Measurements from ENCODE around the gene HTRA1.

Gene HTRA1

DNA sequence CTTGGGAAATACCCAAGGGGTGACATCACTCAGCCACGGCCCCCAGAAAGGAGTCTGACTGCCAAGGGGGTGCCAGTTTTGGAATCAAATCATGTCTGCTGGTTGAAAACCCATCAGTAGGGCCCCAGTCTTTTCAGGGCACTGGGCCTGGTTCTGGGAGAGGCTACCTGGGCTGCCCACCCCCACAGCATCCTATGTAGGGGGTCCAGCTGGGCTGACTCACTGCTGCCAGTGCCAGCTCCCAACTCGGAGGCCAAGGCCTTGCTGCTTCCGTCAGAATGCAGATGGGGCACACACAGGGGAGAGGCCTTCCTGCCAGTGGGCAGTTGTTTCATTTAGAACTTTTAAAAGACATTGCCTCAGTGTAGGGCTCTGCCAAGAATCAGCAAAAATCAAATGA is 59.7 kb downstream of the HTRA1 start:
- no peak for DNase-seq

DNA sequence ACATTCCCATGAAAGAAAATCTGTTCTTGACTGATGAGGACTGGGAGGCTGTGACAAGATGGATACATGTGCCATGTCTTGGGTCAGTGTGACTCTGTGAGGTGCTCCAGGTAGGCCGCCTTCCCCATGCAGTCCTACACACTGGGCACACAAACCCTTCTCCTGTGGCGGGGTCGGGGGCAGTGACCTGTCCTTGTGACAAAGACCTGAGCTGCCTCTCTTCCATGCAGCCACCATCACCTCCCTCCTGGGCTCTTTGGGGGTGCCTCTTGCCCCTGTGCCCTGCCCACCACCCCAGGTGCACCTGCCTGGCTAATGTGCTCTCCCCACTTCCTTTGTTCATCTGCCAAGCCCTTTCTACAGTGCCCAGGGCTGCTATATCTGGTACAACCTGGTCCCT is 63.5 kb downstream of the HTRA1 start:
- no peak for DNase-seq

DNA sequence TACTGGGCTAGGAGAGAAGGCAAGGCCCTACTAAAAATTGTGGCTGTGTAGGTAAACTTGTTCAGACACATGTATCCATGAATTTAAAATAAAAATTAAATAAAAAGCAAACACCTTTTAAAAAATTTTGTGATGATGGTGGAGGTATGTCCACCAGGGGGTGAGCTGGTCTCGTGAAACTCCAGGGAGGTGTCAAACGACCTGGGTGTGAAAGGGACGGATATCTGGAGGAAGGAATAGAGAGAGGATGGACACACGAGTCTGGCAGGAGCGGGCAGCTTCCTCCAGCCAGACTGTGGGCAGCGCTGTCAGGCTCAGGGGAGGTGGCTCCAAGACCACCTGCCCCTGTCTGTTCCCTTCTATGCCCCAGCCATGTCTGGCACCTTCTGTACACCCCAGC is 64.4 kb downstream of the HTRA1 start:
- DNase-seq = no peak

DNA sequence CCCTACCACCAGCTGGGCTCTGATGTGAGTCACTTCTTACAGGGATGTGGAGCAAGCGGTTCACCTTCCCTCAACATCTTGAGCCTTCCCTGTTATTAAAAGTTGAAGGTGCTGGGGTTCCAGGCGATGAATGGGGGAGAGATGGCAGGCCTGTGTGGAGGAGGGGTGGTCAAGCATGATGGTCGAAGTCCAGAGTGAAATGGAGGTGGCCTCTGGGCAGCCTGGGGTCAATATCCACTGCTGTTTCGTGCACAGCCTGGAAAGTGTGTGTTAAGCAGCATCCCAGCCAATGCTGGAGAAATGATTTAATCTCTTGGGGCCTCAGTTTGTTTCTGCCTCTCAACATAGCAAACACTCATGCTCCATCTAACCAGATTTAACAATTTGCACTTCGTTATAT is 65.5 kb downstream of the HTRA1 start:
- DNase-seq = no peak

DNA sequence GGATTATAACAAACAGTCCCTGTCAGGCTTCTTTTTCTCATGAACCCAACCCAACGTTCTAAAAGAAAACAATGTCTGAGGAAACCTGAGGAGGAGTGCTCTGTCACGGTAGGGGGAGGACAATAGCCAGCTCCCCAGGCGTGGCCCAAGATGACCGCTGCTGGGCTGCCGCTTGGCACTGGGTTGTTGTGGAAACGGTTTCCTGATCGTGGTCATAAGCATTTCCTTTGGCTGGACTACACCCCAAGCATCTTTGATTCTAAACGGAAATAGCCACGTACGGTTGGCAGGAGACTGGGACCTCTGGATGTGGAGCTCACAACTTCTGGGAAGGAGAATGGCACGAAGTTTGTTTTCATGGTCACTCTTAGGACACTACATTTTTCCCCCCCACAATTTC is 68.8 kb downstream of the HTRA1 start:
- DNase-seq = no peak

DNA sequence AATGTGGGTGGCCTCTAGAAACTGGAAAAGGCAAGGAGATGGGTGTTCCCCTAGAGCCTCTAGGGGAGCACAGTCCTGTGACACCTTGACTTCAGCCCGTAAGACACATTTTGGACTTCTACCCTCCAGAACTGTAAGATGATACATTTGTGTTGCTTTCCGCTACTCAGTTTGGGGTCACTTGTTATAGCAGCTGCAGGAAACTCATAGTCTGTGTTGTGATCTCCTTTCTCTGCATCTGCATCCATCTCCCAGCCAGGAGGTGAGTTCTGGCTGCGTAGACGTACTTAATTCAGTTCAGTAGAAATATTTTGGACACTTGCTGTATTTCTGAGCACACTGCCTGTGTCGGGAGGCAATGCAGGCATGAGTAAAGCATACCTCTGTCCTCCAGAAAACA is 69.9 kb downstream of the HTRA1 start:
- DNase-seq = no peak

DNA sequence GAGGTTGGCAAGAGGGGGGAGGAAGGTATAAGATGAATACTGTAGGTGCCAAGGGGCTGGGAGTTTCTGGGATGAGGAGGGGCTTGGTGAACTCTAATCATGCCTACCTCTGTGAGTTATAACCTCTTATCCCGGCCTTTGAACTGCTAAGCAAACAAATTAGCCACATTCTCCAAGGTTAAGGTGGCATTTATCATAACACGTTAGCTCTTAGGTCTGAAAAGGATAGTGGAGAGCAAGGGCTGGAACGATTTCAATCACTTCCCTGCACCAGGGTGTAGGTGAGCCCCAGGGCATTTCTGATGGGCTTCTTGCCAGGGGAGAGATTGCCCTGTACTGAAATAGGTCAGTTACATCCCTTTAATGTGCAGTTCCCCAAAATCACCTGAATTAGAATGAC is 70.6 kb downstream of the HTRA1 start:
- no peak for DNase-seq

DNA sequence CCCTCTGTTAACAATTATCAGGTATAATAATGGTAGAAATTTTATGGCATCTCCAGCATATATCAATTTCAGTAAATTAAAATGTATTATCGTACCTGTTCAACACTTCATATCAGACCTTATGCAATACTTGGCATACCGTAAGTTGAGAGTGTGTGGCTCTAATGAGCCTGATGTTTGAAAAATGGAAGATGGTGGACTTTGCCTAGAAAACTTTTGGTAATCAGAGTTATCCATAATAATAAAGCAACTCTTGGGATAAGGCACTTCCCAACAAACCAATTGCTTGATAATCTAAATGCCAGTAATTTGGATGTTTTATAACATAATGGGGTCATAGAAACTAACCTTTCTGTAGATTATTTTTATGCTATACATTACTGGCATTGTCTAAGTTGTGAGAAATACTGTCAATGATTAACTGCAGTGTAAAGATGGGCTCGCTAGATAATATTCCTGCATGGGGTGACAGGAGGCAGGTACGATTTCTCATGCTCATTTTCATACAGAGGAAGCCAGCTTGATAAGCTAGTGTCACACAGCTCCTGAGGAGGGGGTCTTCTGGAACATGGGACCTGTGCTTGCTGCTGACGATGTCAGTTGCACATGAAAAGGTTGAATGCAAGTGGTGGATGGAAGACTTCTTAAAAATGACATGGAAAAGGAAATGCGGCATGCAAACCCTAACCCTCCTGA is 71.4 kb downstream of the HTRA1 start:
- no peak for DNase-seq

DNA sequence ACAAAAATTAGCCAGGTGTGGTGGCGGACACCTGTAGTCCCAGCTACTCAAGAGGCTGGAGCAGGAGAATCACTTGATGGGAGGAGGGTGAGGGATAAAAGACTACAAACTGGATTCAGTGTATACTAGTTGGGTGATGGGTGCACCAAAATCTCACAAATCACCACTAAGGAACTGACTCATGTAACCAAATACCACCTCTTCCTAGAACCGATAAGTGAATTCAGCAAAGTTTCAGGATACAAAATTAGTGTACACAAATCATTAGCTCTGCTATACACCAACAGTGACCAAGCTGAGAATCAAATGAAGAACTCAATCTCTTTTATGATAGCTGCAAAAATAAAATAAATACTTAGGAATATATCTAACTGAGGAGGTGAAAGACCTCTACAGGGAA is 76.2 kb downstream of the HTRA1 start:
- DNase-seq = no peak

DNA sequence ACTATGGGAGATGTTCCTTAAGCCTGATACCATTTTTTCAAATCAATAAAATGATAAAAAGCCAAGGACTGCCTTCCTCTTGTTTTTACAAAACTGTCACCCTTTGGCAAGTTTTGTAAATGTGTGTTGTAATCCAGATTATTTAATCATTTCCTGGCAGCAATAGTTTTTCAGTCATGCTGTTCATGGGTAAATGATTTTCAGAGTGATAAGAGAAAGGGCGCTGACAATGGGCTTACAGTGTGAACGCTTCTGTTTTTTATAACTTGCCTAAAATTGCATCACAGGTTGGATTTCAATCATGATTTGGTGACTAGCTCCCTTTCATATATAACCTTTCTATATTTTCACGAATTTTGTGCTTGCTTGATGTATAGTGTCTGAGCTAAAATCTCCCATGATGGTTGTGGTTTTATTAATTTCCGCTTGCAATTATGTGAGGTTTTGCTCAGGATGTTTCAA is 80.2 kb downstream of the HTRA1 start:
- DNase-seq = no peak

DNA sequence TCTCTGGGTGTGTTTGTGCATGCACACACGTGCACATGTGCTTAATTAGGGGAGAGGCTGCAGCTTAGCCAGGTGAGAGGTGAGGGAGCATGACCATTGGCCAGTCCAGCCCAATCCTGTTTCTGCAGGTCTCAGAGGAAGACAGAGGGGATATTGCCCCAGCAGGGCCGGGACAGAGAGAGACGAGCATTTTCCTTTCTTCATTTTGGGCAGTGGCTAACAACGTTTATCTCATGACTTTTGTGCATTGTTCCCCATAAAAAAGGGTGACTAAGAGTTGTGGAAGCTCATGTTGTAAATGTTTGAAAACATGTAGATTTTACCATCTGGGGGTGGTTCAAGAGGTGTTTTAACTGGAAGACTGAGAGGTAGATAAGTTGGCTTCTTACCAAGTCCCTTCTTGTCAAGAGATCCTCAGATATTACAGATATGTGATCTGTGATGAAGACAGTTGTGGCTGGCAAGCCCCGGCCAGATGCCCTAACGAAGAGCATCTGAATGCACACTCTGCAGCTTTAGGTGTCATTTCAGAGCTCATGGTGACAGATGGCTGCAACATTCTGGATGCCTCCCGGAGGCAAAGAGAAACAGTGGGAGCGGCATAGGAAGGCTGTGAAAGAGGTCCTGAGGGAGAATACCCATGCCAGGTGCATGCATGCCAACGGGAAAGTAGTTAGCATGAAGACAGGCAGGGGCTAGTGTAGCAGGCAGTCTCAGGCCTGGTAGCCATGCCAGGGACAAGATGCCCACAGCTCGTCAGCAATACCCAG is 82.5 kb downstream of the HTRA1 start:
- no peak for DNase-seq

DNA sequence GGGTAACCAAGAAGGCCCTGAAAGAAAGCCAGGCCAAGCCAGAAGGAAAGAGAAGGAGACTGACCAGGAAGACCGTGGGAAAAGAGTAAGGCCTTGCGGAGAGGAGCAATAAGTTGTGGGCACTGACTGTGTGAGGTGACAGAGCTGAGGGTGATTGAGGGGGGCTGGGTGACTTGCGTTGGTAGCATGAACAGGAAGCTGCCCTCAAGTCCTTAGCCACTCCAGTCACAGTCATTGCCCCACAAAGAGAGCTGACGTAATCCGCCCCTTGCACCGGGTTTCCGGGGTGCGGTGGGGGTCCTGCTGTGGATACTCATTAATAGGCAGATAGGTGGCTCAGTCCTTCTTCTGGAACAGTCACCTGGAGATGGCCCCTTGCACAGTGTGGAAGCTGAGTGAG is 83.1 kb downstream of the HTRA1 start:
- DNase-seq = no peak

DNA sequence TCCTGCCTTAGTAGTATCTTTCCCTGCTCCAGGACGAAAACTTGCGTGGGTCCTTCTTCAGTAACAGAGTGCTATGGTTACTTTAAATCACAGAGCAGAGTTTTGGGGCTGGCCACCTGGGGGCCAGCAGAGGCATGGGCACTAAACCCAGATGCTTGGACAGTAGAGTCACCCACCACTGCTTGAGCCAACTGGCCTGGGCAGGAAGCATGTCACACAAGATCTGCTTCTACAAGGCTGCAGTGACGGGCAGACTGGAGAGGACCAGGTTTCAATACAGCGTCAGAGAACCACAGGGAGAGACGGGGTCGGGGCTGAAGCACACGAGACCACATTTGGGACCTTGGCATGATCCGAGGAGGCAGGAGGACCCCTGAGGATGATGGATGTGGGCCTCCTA is 84.9 kb downstream of the HTRA1 start:
- no peak for DNase-seq

DNA sequence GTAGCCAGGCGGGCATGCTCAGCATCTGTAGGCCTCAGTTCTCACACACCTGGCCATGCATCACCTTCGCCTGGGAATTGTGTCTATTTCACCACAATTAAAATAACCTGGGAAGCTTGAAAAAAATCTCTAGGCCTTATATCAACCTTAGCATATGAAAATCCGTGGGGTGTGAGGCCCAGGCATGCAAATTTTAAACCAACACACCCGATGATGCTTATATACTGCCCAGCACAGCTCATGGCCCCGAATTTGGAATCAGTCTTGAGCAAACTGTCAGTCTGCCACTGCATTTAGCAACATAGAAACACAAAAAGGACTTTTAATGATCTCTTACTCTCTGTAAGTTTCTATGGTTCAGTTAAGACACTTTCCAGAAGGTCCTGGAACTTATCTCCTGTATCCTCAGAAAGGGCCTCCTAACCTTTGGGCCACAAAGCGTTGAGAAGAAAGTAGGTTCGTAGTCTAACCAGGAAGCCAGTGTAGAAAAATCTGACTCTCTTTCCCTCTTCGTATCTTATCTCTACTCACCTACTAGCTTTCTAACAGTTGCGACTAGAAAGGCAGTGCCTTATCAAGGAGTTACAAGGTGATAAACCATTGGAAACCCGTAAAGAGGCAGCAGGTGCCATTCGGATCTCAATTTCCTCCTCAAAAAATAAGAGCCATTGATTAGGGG is 87.2 kb downstream of the HTRA1 start:
- no peak for DNase-seq

DNA sequence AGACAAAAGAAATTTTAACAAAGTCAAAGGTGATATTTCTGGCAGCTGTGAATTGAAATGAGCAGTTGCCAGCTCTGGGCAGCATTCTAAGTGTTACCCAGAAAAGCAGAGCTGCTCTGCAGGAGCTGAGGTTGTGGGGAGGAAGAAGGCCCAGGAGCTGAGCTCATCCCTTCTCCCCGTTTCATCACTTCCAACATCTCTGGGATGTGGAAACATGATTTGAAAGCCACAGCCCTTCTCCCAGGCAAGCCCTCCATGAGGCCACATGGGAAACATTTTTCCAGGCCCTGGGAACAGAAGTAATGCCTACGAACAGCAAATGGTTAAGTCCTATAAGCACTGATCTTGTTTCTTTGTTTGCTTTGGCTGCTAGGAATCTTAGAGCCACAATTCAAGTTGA is 88.3 kb downstream of the HTRA1 start:
- no peak for DNase-seq

DNA sequence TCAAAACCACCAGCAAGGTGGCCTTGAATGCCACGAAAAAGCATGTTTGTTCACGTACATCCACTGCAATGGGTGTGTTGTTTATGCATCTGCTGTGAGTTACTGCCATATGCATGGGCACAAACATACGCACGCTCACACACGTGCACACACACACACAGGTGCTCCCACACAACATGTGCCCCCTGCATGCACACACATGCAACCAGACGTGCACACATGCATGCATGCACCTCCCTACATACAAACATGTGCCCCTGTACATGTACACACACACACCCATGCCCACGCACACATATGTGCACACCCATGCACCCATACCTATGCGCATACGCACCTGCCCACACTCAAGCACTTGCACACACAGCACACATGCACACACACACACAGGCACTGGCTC is 89.1 kb downstream of the HTRA1 start:
- DNase-seq = no peak

DNA sequence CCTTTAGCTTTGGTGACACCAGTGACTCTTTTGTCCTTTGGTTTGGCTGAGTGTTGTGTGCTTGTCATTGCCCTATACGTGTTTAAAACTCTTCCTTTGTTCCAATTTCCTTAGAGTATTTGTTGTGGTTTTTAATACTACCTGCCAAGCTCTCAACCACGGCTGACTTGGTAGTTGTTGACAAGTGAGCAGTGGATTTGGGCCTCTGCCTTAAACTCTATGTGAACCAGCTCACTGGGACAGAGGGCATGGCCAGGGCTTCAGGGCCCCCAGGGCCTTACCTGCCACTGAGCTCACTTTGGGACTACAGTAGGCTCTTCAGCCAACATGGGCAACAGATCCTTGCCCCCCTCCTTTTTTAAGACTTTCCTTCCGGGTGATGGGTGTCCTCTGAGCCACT is 89.6 kb downstream of the HTRA1 start:
- no peak for DNase-seq

DNA sequence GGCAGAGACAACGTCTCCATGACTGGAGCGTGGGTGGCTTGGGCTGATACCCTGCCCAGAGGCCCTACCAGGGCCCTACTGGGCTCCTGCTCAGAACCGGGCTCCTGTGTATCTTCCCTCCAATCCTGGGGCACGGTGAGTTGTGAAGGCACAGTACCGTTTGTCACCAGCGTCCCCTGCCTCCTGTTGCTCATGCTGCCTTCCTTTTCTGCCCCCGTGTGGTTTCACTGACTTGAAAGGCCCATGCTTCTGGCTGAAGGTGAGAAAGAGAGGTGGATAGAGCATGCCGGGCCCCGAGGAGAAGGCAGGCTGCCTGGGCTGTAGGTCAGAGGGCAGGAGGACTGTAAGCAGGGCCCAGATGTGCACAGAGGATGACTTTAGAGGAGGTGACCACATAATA is 90.1 kb downstream of the HTRA1 start:
- DNase-seq = peak; percentile 46

DNA sequence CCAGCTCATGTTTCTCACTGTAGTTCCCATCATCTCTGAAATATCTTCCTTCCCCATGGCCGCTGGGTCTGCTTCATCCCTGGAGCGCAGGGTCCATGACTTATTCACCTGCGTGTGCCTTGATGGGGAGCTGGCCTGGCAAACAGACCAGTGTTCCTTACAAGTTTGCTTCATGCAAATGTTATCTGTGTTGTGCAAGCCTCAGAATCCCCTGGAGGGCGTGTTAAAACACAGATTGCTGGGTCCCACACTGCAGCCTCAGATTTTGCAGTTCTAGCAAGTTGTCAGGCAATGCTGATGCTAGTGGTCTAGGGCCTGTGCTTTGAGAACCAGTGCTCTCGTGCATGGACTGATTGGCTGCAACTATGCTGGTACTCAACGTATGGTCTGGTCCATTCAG is 92.0 kb downstream of the HTRA1 start:
- no peak for DNase-seq

DNA sequence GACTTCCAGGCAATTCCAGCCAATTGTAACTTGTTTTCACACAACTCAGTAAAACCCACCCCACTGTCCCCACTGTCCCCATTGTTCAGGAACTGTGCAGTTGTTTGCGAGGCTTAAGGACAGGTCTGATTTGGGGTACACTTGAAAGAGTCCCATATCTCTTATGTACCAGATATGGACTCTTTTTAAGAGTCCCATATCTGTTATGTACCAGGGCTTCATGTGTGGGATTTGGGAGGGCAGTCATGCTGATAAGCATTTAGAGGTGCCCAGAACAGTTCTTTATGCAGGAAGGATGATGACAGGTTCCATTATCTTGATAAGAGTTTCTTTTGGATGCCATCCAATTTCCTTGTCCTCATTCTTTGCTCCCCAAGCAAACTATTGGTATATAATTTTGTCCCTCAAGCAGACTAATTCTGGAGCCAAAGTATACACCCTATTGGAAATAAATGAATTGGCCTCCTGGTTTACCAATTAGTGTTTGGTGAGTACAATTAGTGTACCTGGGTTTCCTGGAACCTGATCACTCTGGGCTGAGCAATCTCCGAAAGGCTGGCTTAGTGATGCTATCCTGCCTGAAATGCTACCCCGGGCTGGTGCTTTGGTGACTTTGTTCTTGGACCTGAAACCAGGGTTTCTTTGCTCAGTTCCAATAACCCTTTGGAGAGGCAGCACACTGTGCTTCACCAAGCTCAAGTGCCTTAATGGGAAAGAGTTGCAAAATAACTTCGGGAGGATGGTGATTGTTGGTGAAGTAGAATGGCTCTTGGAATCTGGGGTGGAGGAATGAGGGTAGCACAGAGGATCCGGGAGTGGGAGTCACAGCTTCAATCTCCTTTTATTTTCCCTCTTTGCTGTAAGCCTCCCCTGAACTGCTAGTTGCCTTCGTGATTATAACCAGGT is 93.0 kb downstream of the HTRA1 start:
- no peak for DNase-seq

DNA sequence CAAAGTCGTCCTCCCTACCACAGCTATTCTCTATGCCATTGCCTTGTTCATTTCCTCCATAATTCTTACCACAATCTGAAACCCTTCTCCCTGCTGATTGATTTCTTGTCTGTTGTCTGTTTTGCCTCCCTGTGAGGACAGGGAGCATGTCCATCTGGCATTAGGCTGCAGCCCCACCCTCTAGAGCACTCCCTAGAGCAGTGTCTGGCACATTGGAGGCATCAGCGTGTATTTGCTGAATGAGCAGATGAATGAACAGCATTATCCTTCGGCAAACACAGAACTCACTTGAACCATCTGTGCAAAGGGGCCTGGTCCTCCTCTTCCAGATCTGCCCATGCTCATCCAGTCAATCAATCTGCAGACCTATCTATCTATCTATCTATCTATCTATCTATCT is 94.1 kb downstream of the HTRA1 start:
- DNase-seq = no peak

DNA sequence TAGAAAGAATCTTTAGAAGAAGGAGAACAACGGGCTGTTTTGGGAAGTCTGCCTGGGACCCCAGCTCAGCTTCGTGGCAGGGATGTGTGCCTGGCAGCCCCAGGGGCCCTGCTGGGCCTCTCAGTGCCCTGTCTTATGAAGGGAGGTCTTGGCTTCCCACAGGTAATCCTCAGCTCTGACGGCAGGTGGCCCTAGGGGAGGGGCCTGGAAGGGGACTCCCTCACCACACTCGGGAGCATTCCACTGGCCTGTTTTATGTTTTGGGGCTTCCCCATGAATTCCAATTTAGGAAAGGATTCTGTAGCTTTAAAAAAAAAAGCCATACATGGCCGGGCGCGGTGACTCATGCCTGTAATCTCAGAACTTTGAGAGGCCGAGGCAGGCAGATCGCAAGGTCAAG is 96.2 kb downstream of the HTRA1 start:
- DNase-seq = no peak

DNA sequence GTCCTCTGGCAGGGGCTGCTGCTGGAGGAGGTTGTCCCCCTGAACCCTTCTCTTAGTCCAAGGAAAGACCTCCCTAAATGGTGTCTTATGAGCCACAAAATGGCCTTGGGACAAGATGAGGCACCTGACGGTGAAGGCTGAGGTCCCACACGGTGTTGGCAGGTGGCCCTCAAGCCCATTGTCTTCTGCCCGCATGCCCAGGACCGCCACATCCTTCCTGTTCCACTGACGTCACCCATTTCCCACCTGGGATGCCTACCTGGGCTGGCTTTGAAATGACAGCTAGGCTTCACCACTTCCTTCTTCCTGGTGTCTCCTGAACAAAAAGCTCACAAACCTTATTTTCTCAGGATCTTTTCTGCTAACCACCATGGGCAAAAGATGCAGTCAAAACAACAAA is 97.1 kb downstream of the HTRA1 start:
- no peak for DNase-seq
